K562 (cell line): Measurements from ENCODE around the gene NDUFA7. TPM values are rescaled to one million over a fixed set of nuclear protein-coding genes. Genes with fewer than 3 reads are reported as not detected.

Experiments used
- DEAF1 ChIP-seq: fragments of 450-650 bp; formaldehyde crosslinking; IDR thresholded peaks from 2 replicates; pipeline ENCODE4 v1.4.0; 2020; ENCODE audit warnings: mild to moderate bottlenecking, moderate library complexity
- FIP1L1 ChIP-seq: fragments of 200-400 bp; formaldehyde crosslinking; IDR thresholded peaks from 2 replicates; pipeline ENCODE4 v1.6.1; 2018; ENCODE audit warnings: mild to moderate bottlenecking, low read depth, low read length; ENCODE audit not compliant: poor library complexity, severe bottlenecking
- FOXK1 ChIP-seq: sonication (generic); formaldehyde crosslinking; IDR thresholded peaks from 2 replicates; pipeline ENCODE4 v1.8.0; 2022; ENCODE audit warnings: missing genetic modification reagents, mild to moderate bottlenecking, borderline replicate concordance
- IRF2 ChIP-seq: sonication (generic); formaldehyde crosslinking; IDR thresholded peaks from 2 replicates; pipeline ENCODE4 v1.8.1; 2022; ENCODE audit warnings: mild to moderate bottlenecking, missing genetic modification reagents
- KDM4B ChIP-seq, 2 experiments: fragments of 450-650 bp in 1 of 2; sonication (generic) in 1 of 2; IDR thresholded peaks; 2 replicates each; pipeline ENCODE4 v1.6.1; 2016 to 2017; ENCODE audit warnings: borderline replicate concordance in 2 of 2, antibody characterized with exemption in 1 of 2, low read depth in 1 of 2, mild to moderate bottlenecking in 1 of 2
- KLF10 ChIP-seq: fragments of 250-450 bp; sonication (Bioruptor Pico); IDR thresholded peaks from 2 replicates; pipeline ENCODE4 v1.6.1; 2021; ENCODE audit warnings: matching md5 sums
- MXI1 ChIP-seq: IDR thresholded peaks from 2 replicates; pipeline ENCODE4 v1.6.1; 2011; ENCODE audit warnings: low read depth, mild to moderate bottlenecking, improper control_type of control experiment, low read length
- MYNN ChIP-seq, 2 experiments: sonication (generic); formaldehyde crosslinking in 1 of 2; IDR thresholded peaks; 2 replicates each; pipeline versions ENCODE4 v1.5.0 to v1.6.1; 2016 to 2020; ENCODE audit warnings: antibody characterized with exemption in 1 of 2, missing genetic modification reagents in 1 of 2
- NCOR1 ChIP-seq: fragments of 450-650 bp; IDR thresholded peaks from 2 replicates; pipeline ENCODE4 v1.6.1; 2016; ENCODE audit warnings: mild to moderate bottlenecking, moderate library complexity
- RBM22 ChIP-seq: fragments of 200-400 bp; formaldehyde crosslinking; IDR thresholded peaks from 2 replicates; pipeline ENCODE4 v1.6.1; 2018; ENCODE audit warnings: low read length, low read depth; ENCODE audit not compliant: poor library complexity, severe bottlenecking
- SMAD1 ChIP-seq: fragments of 150-350 bp; IDR thresholded peaks from 2 replicates; pipeline ENCODE4 v1.6.1; 2014; ENCODE audit warnings: low read length, low read depth; ENCODE audit not compliant: partially characterized antibody
- SMC3 ChIP-seq: conservative IDR thresholded peaks from 2 replicates; pipeline ENCODE4 v1.6.1; 2011; ENCODE audit warnings: low read depth, low read length, improper control_type of control experiment; ENCODE audit not compliant: insufficient read depth
- STAT5B ChIP-seq: fragments of 250-450 bp; sonication (Bioruptor Pico); IDR thresholded peaks from 2 replicates; pipeline ENCODE4 v1.8.0; 2021; ENCODE audit warnings: mild to moderate bottlenecking, inconsistent platforms
- TBP ChIP-seq: optimal IDR thresholded peaks from 2 replicates; pipeline ENCODE3; 2011; ENCODE audit warnings: low read depth, low read length, improper control_type of control experiment
- ZBED1 ChIP-seq: IDR thresholded peaks from 2 replicates; pipeline ENCODE4 v1.6.1; 2014
- ZBTB2 ChIP-seq: fragments of 450-650 bp; IDR thresholded peaks from 2 replicates; pipeline ENCODE4 v1.6.1; 2016; ENCODE audit warnings: antibody characterized with exemption
- ZNF143 ChIP-seq: sonication (generic); formaldehyde crosslinking; IDR thresholded peaks from 2 replicates; pipeline ENCODE4 v1.9.0; 2022; ENCODE audit warnings: mild to moderate bottlenecking, missing genetic modification reagents
- ZNF253 ChIP-seq: fragments of 250-450 bp; sonication (Bioruptor Pico); conservative IDR thresholded peaks from 2 replicates; pipeline ENCODE4 v1.6.1; 2021; ENCODE audit warnings: mild to moderate bottlenecking
- ZNF263 ChIP-seq: sonication (generic); formaldehyde crosslinking; IDR thresholded peaks from 2 replicates; pipeline ENCODE4 v1.8.0; 2022; ENCODE audit warnings: mild to moderate bottlenecking, missing genetic modification reagents, borderline replicate concordance
- ZNF324 ChIP-seq: fragments of 250-450 bp; sonication (Bioruptor Pico); IDR thresholded peaks from 2 replicates; pipeline ENCODE4 v1.4.0; 2020; ENCODE audit warnings: mild to moderate bottlenecking
- ZNF644 ChIP-seq: fragments of 200-800 bp; sonication (Bioruptor generic); IDR thresholded peaks from 2 replicates; pipeline ENCODE4 v1.6.1; 2016; ENCODE audit warnings: low read depth, missing genetic modification characterization, missing compliant biosample characterization
- ZNF696 ChIP-seq: fragments of 250-450 bp; sonication (Bioruptor Pico); conservative IDR thresholded peaks from 2 replicates; pipeline ENCODE4 v1.4.0; 2020; ENCODE audit warnings: mild to moderate bottlenecking, moderate library complexity
- ZNF699 ChIP-seq: fragments of 250-450 bp; sonication (Bioruptor Pico); IDR thresholded peaks from 2 replicates; pipeline ENCODE4 v1.8.0; 2021; ENCODE audit warnings: mild to moderate bottlenecking, moderate library complexity; ENCODE audit not compliant: insufficient replicate concordance
- polyA plus RNA-seq, 8 experiments: library from polyadenylated mRNA; depleted of rRNA in 4 of 8; stranded (reverse) in 5 of 8; unstranded in 3 of 8; fragments of >200 nt; fragmentation: Nextera tagmentation in 2 of 8; fragmentation: Illumina TruSeq in 1 of 8; extraction: Ambion mirVana in 2 of 8; extraction: Trizol in 1 of 8; gene quantifications; 2 replicates each; pipeline versions ENCODE4 v1.2.1 to v1.2.3, GENCODE V29; 2011 to 2014; ENCODE audit warnings: inconsistent platforms in 1 of 8, missing spikeins in 1 of 8
- total RNA-seq, 7 experiments: library from RNA; depleted of rRNA in 6 of 7; stranded (reverse); fragments of >200 nt in 6 of 7; fragmentation: Illumina TruSeq in 2 of 7; extraction: Trizol in 2 of 7; gene quantifications; 2 replicates each; pipeline versions ENCODE4 v1.2.1 to v1.2.3, GENCODE V29; 2011 to 2021; ENCODE audit warnings: low replicate concordance in 1 of 7

NDUFA7 gene
- total and polyA plus RNA-seq, 9 of the 15 experiments (the other 6 are each of a cell fraction or from before 2014, with no cell fraction given) = 70.8 to 348 (median 142) TPM

- TF ChIP-seq ZBTB2 (no peak), KLF10 (CRISPR knock-in tag) (no peak), RBM22 (peak; percentile 96), SMC3 (no peak), FIP1L1 (peak; percentile 66), IRF2 (CRISPR knock-in tag) (no peak), KDM4B (IDR thresholded peaks at IDR 0.05; ENCODE audit: borderline replicate concordance in 2 of 2, low read depth in 1 of 2) (no peak), ZNF699 (CRISPR knock-in tag) (no peak), FOXK1 (no peak), ZNF263 (no peak), ZNF696 (CRISPR knock-in tag) (no peak), NCOR1 (0 out of 2 replicates have a peak, but pooled peaks have one; percentile 4), MXI1 (no peak), STAT5B (CRISPR knock-in tag) (no peak), ZNF143 (CRISPR knock-in tag) (no peak), DEAF1 (CRISPR knock-in tag) (no peak), SMAD1 (no peak), TBP (no peak), ZNF253 (CRISPR knock-in tag) (no peak), ZNF324 (CRISPR knock-in tag) (no peak), ZBED1 (0 out of 2 replicates have a peak, but pooled peaks have one; percentile 60), ZNF644 (tag) (no peak), MYNN (IDR thresholded peaks at IDR 0.05) (peak; percentile 27; the same call in 1 of the 2 replicates), MYNN (CRISPR knock-in tag; IDR thresholded peaks at IDR 0.05) (no peak)
Observed at GRCh38 chr19:8324186-8325050, 3.2 kb upstream of the NDUFA7 start (continued).
